PFSK-1 (cell line): ENCODE data around the gene MKRN3.

Source experiments
- FOXP2 ChIP-seq: optimal IDR thresholded peaks from 2 replicates; pipeline ENCODE3; 2011; ENCODE audit warnings: borderline replicate concordance, control low read depth, inconsistent platforms; ENCODE audit not compliant: insufficient read depth; ENCODE audit errors: extremely low read length, extremely low read depth
- REST ChIP-seq, 2 experiments: IDR thresholded peaks; 2 replicates each; pipeline versions ENCODE4 v1.6.1 to v1.8.0; 2011 to 2012; ENCODE audit warnings: low read depth in 2 of 2, low read length in 2 of 2, control low read depth in 1 of 2, inconsistent platforms in 1 of 2, mild to moderate bottlenecking in 1 of 2, moderate library complexity in 1 of 2; ENCODE audit not compliant: insufficient read depth in 1 of 2

DNA sequence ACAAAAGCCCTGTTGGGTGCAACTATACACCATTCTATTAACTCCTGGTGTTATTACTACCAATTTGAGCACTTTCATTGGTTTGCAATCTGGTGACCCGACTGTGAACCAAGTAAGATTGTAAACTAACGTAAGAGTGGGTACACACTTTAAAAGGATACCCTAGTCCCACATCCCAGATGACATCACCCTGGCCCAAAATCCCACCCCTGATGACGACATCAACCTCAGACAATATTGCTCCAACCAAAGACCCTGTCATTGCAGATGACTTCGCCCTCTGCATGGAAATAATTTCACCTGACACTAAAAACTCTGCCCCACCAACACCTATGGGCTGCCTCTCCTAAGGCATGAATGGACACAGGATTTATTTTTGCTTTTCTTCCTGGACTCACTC, 25.6 kb upstream of the MKRN3 start:
- TF ChIP-seq REST (IDR thresholded peaks at IDR 0.05; ENCODE audit: insufficient read depth in 1 of 2, low read depth in 2 of 2, low read length in 2 of 2) (no peak), FOXP2 (no peak)
